GM10847 (cell line): ENCODE measurements around the gene PPP1R14B.

Experiments
- POLR2A ChIP-seq: IDR thresholded peaks from 2 replicates; pipeline ENCODE4 v1.6.1; 2011; ENCODE audit not compliant: insufficient read length; ENCODE audit errors: extremely low read depth

The PPP1R14B gene

DNA sequence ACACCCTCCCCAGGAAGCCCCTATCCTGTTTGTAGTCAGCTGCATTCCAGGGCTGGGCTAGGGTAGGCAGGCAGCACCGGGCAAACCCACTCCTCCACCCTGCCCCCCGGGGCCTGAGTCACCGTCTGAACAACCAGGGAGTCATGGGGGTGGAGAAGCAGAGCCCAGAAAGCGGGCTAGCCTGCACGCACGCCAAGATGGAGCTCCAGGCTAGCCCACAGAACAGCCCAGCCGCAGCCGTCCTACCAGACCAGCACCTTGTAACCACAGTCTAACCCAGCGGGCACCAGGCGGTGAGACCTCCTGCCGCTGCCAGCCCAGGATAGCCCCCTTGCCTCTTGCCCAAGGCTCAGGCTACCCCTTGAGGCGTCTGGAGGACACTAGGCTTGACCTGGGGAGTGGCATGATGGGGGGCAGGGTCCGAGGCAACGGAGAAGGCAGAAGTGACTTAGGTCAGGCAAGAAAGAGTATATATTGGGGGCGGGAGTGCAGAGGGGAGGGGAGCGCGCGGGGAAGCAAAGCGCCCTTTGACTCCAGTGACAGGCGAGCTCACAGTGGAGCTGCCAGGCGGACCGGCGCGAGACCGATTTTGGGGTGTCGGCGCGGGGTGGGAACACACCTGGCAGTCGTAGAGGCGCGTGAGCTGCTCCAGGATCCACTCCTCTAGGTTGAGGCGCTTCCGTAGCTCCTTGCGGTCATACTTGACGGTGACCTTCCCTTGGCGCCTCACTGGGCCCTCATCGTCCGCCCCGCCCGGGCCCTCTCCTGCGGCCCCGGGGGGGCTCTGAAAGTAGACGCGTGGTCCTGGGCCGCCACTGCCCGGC lies 734 bp downstream of the PPP1R14B start:
- peak; percentile 26 for TF ChIP-seq POLR2A

GRCh38 chr11:64245401-64245796 lies 1.3 kb downstream of the PPP1R14B start:
- no peak for TF ChIP-seq POLR2A

GRCh38 chr11:64244966-64245365 lies 1.8 kb downstream of the PPP1R14B start:
- no peak for TF ChIP-seq POLR2A

- TF ChIP-seq POLR2A: no peak
Measured at GRCh38 chr11:64244107-64244506, 2.6 kb downstream of the PPP1R14B start.

DNA sequence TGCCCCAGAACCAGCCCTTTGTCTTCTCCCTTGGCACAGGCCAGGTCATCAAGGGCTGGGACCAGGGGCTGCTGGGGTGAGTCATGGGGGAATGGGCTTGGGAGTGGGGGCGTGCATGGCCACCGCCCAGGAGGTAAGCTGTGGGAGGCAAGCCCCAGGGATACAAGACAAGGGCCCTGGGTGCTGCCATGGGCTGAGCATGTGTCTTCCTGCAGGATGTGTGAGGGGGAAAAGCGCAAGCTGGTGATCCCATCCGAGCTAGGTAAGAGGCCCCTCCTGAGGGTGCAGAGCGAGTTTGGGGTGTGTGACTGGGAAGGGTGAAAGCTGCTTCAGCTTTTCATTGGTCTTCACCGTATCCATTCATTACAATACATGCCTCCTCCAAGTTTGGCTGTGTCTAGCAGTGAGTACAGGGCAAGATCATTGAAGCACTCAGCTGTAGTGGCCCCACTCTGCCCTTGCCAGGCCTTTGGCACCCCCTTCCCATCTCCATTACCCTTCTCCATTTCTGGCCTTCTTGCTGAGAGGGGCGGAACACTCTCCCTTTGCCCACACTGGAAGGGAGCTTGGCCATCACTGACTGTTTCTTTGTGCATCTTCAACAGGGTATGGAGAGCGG lies 3.4 kb downstream of the PPP1R14B start:
- no peak for TF ChIP-seq POLR2A

DNA sequence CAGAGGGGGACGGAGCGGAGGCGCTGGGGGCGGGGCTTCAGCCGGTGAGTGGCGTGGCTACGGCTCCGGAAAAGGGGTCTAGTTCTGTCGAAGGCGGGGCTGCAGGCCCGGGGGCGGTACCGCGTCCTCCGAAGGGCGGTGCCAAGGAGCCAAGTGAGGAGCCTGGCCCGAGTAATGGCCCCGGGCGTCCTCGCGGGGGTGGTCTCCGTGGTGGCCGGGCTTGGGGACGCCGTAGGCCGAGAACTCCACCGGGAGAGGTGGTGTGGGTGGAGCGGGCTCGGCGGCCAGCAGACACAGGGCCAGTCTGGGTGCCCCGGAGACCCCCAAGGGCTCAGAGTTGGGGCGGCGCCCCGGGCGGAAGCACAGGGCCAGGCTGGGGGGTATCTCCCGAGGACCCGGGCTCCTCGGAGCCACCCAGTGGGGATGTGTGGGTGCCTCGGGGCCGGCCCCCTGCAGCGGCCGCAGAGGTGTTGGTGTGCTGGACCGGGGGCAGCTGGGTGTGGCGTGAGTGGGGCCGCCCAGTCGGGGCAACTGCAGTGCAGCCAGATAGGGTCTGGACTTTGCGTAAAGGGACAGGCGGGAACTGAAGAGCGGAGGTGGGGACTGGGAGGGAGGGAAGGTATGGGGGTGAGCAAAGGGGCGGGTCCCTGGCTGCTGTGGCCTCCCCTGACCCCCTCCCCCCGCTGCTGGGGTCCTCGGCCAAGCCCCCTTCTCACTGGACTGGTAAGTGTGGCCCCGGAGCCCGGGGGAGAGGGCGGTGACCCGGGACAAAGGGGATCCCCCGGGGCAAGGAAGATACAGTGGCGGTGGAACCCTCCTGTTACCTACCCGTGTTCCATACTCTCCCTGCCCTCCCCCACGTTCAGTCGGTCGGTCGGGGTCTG lies 5.0 kb downstream of the PPP1R14B start:
- peak; percentile 79 for TF ChIP-seq POLR2A

GRCh38 chr11:64241241-64241490 lies 5.6 kb downstream of the PPP1R14B start:
- TF ChIP-seq POLR2A: no peak

DNA sequence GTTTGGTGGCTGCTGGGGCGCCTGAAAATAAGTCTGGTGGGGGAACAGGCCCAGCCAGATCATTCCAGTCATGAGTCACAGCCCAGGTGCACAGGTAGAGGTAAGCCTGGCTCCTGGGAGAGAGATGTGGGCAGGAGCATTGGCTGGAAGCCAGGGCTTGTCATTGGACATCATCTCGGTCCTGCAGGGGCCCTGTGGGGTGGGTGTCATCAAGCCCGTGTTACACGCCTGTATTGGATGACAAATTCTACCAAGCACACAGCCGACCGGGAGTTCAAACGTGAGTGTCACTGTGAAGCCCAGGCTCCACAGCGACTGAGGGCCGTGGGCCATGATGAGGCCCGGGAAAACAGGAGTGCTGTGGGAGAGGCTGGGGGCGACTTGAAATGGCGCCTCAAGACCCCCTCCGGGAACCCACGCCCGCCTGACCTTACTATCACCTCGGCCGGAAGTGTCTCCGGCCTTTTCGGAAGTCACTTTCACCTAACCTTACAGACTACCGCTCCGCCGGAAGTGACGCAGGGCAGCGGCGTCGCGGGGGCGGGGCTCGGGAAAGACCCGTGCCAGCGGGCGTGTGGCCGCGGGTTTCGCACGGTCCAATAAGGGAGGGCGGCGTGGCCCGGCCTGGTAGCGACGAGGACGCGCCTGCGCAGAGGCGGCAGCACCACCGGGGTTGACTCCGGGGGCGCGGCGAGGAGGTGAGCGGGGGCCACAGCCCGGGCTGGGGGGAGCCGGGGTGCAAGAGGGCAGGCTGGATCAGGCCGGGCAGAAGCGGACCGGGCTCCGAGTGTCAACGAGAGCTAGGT lies 6.1 kb downstream of the PPP1R14B start, which contains the start of gene FKBP2:
TSS of gene FKBP2 (plus strand) at position 661 of the 806 bp plus-strand sequence. CDS start 1,293 bp downstream, outside the sequence.
- peak; percentile 80 for TF ChIP-seq POLR2A

GRCh38 chr11:64239662-64240434 lies 6.9 kb downstream of the PPP1R14B start:
- no peak for TF ChIP-seq POLR2A

DNA sequence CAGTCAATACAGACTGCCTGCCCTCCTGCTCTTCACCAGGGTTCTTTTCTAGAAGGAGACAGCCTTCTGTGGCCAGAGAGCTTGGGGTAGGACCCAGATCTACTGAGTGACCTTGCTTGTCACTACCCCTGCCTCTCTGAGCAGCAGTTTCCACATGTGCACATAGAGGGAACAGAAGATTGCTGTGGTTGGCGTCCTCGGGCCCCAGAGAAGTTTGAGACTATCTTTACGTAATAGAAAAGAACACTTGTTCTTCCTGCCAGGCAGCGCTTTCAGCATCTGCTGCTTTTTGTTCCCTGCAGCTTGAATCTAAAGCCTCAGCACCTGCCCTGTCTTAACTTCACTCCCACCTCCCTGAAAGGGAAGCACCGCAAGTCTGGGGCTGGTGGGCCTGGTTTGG lies 7.7 kb downstream of the PPP1R14B start:
- no peak for TF ChIP-seq POLR2A

DNA sequence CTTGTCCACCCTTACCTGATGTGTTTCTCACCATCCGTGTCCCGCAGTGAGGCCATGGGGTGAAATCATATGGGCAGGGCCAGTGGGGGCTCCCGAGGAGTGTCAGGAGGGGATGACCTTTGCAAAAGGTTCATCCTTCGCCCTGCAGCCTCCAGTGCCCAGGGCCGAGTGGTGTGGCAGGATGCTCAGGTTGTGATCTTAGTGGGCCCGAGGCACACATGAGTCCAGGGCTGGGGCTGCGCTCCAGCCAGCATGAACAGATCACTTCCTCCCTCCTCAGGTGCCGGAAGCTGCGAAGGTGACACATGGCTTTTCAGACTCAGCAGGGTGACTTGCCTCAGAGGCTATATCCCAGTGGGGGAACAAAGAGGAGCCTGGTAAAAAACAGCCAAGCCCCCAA lies 8.7 kb downstream of the PPP1R14B start:
- TF ChIP-seq POLR2A: no peak

DNA sequence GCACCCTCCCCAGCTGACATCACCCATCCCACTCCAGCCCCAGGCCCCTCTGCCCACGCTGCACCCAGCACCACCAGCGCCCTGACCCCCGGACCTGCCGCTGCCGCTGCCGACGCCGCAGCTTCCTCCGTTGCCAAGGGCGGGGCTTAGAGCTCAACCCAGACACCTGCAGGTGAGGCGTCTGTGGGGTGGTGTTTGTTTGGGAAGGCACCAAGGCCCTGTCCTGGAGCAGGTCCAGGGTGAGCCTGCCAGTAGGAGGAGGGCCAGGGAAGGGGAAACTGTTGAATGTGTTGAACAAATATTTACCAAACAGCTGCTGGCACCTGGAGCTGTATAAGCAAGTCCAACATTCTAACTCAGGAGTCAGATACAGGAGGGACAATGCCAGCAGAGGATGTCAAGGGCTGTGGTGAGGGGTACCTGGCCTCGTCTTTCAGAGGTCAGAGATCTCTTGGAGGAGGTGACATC lies 9.2 kb downstream of the PPP1R14B start:
- no peak for TF ChIP-seq POLR2A

- TF ChIP-seq POLR2A: no peak
Measured at GRCh38 chr11:64235437-64236161, 11.1 kb downstream of the PPP1R14B start.
